ENCODE data around the gene LILRB2.
"Not testable (repeated sequence)": the region's sequence is repeated elsewhere in the genome, so short reads cannot be mapped to it uniquely, and the experiment has no call there.

Gene LILRB2

GRCh38 chr19:54287456-54287855, 6.5 kb upstream of the LILRB2 start:
- no peak for TF ChIP-seq CTCF (IDR thresholded peaks at IDR 0.05)
- TF ChIP-seq ZFX (IDR thresholded peaks at IDR 0.05; ENCODE audit: borderline replicate concordance): no peak
- no peak overlapping the region for H3K27ac ChIP-seq

- not testable (repeated sequence) for H3K27ac ChIP-seq
Observed at GRCh38 chr19:54286283-54286682, 5.4 kb upstream of the LILRB2 start.

- not testable (repeated sequence) for H3K27ac ChIP-seq
Observed at GRCh38 chr19:54285427-54286056, 4.6 kb upstream of the LILRB2 start.

GRCh38 chr19:54282686-54283470, 2.0 kb upstream of the LILRB2 start:
- TF ChIP-seq CTCF (IDR thresholded peaks at IDR 0.05) (no peak), ZFX (IDR thresholded peaks at IDR 0.05; ENCODE audit: borderline replicate concordance) (no peak)
- H3K27ac ChIP-seq: no peak overlapping the region

- not testable (repeated sequence) for H3K27ac ChIP-seq
Observed at GRCh38 chr19:54281729-54282075, 792 bp upstream of the LILRB2 start.

GRCh38 chr19:54280441-54280840, 469 bp downstream of the LILRB2 start:
- not testable (repeated sequence) for H3K27ac ChIP-seq

- H3K27ac ChIP-seq: not testable (repeated sequence)
Observed at GRCh38 chr19:54280025-54280424, 885 bp downstream of the LILRB2 start.

GRCh38 chr19:54279406-54279962, 1.4 kb downstream of the LILRB2 start:
- TF ChIP-seq ZFX (IDR thresholded peaks at IDR 0.05; ENCODE audit: borderline replicate concordance) (no peak), CTCF (IDR thresholded peaks at IDR 0.05) (no peak)
- H3K27ac ChIP-seq: no peak overlapping the region

- not testable (repeated sequence) for H3K27ac ChIP-seq
Observed at GRCh38 chr19:54278571-54279195, 2.2 kb downstream of the LILRB2 start.

- H3K27ac ChIP-seq: not testable (repeated sequence)
Observed at GRCh38 chr19:54278056-54278455, 2.9 kb downstream of the LILRB2 start.

- not testable (repeated sequence) for H3K27ac ChIP-seq
Observed at GRCh38 chr19:54277111-54277615, 3.7 kb downstream of the LILRB2 start.

All from 22Rv1 (cell line).